Stimulated activated effector memory CD8-positive, alpha-beta T cell treated with anti-CD3 and anti-CD28 coated beads, Interleukin-12 subunit alpha, Interleukin-12 subunit beta, amount 100 ng/mL, for 72 hours (primary cell): Measurements from ENCODE around the gene USP5.

Experiments
- ATAC-seq: fragments of 150-1000 bp; cut with Tn5 transposase; 2 replicates; pipeline ENCODE4 v1.10.0; 2021
- DNase-seq, 2 donors: peaks; one replicate each; pipeline ENCODE4 v3.0.0; 2021 to 2022; ENCODE audit warnings: low spot score in 2 of 2
- H3K27ac Mint-ChIP-seq: one replicate; pipeline ENCODE4 v1.8.0; 2022; ENCODE audit warnings: mild to moderate bottlenecking, mixed read lengths
- H3K36me3 Mint-ChIP-seq: one replicate; pipeline ENCODE4 v1.8.0; 2022; ENCODE audit warnings: mild to moderate bottlenecking, mixed read lengths
- H3K4me1 Mint-ChIP-seq: one replicate; pipeline ENCODE4 v1.8.0; 2022; ENCODE audit warnings: mixed read lengths
- H3K4me3 Mint-ChIP-seq: one replicate; pipeline ENCODE4 v1.8.0; 2022; ENCODE audit warnings: mild to moderate bottlenecking, mixed read lengths
- H3K9me3 Mint-ChIP-seq: one replicate; pipeline ENCODE4 v1.8.0; 2022; ENCODE audit warnings: mixed read lengths

The USP5 gene

GRCh38 chr12:6845395-6845794, 6.6 kb upstream of the USP5 start:
- no peak overlapping the region for H3K27ac Mint-ChIP-seq

GRCh38 chr12:6846316-6846869, 5.6 kb upstream of the USP5 start:
- Mint-ChIP-seq H3K4me1 (peaks cover 24% of the 10 kb centered on the region), H3K36me3 (peaks cover 19% of the 10 kb centered on the region), H3K27ac (no peak overlapping the region), H3K4me3 (no peak overlapping the region), H3K9me3 (no peaks in the 10 kb centered on the region)
- DNase-seq (no peak), ATAC-seq (no peak)

More at GRCh38 chr12:6845395-6845794, 6.6 kb upstream of the USP5 start:
- ATAC-seq = no peak
- no peak overlapping the region for H3K4me3 Mint-ChIP-seq
- no peaks in the 10 kb centered on the region for H3K9me3 Mint-ChIP-seq
- H3K36me3 Mint-ChIP-seq = peaks cover 13% of the 10 kb centered on the region
- no peak for DNase-seq
- H3K4me1 Mint-ChIP-seq = peaks cover 14% of the 10 kb centered on the region

GRCh38 chr12:6847676-6848075, 4.3 kb upstream of the USP5 start:
- Mint-ChIP-seq H3K4me1 (peaks cover 26% of the 10 kb centered on the region), H3K36me3 (peaks cover 32% of the 10 kb centered on the region), H3K27ac (no peak overlapping the region), H3K9me3 (no peaks in the 10 kb centered on the region), H3K4me3 (no peak overlapping the region)
- ATAC-seq = no peak
- no peak for DNase-seq

DNA sequence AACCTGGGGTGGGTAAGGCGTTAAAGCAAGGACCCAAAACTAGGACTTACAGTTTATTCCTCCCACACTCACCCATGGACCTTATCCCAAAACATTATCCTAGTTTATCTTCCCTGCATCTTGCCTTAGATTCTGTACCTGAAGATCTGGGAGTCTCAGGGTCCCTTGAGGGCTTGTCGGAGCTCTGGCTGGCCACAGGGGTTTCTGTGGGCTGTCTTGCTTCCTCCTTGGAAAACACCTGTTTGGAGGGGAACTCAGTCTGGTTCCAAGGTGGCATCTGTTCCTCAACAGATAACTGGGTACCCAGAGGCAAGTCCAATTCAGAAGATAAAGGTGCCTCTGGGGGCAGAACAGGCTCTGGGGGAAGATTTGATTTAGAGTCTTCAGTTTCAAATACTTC, 2.5 kb upstream of the USP5 start:
- H3K27ac Mint-ChIP-seq = peak overlapping the region; percentile 92
- no peaks in the 10 kb centered on the region for H3K9me3 Mint-ChIP-seq
- peak overlapping the region; percentile 84 for H3K4me3 Mint-ChIP-seq
- no peak for DNase-seq
- no peak for ATAC-seq
- peaks cover 44% of the 10 kb centered on the region for H3K4me1 Mint-ChIP-seq
- H3K36me3 Mint-ChIP-seq = peaks cover 50% of the 10 kb centered on the region

GRCh38 chr12:6849976-6850560, 1.9 kb upstream of the USP5 start:
- Mint-ChIP-seq H3K27ac (peak overlapping the region; percentile 92), H3K4me3 (peak overlapping the region; percentile 84), H3K36me3 (peaks cover 50% of the 10 kb centered on the region), H3K4me1 (peaks cover 44% of the 10 kb centered on the region), H3K9me3 (no peaks in the 10 kb centered on the region)
- no peak for ATAC-seq
- no peak for DNase-seq

DNA sequence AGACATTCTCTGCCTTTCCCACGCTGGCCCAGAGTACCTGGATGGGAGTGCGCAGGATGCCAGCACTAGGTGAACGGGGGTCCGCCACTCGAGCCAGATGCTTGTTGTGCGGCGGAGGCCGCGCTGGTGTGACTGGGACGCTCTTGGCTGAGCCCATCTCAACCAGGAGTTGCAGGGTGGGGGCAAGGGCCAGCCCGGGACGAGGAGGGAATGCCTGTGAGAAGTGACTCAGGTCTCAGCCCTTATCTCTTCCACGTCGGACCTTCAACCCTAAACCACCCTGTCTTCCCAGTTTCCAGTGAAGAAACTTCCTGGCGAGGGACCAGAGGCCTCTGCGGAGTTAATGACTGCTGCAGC, 1.2 kb upstream of the USP5 start:
- peaks cover 53% of the 10 kb centered on the region for H3K36me3 Mint-ChIP-seq
- H3K9me3 Mint-ChIP-seq = no peaks in the 10 kb centered on the region
- no peak for DNase-seq
- peaks cover 44% of the 10 kb centered on the region for H3K4me1 Mint-ChIP-seq
- peak overlapping the region; percentile 92 for H3K27ac Mint-ChIP-seq
- ATAC-seq = no peak
- H3K4me3 Mint-ChIP-seq = peak overlapping the region; percentile 84

GRCh38 chr12:6851153-6851920, 613 bp upstream of the USP5 start, which contains the start of gene CDCA3:
Gene CDCA3 (minus strand): TSS chr12:6851286. CDS start chr12:6850952, 334 bp downstream.
- Mint-ChIP-seq H3K4me3 (peak within 1 kb of the TSS; percentile 84), H3K4me1 (peaks cover 44% of the 10 kb centered on the region), H3K36me3 (peaks cover 59% of the 10 kb centered on the region), H3K27ac (peak within 1 kb of the TSS; percentile 92), H3K9me3 (no peaks in the 10 kb centered on the region)
- peak; percentile 75 for ATAC-seq
- peak; percentile 81 to 95 for DNase-seq

DNA sequence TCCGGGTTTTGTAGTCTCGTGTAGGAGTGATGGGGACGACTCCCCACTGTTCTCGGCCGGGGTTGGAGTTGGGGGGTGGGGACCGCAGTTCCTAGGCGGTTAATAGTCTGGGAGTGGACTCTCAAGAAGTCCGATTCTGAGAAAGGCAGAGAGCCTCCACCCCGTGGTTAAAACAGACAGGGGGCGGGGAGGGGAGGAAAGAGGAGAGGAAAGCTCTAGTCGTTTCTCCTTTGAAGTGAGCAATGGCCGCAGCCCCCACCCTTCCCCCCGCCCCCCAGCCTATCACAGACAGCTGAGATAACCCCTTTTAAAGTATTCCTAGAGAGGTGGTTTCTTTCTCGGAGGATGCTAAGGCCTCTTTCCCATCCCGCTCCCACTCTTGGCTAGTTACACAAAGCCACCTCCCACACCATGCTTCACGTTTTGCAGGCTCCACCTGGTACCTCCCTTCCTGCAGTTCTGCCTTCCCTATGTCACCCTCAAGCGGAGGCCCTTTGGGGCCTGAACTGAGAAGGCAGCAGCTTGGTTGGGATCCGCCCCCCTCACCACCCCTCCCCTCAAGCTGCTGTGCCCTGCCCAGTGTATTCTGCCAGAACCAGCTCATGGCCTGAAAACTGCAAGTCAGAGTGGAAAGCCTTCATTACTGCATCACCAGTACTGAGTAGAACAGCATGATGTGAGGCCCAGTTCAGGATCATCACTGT, 853 bp downstream of the USP5 start:
- ATAC-seq = peak; percentile 25
- H3K36me3 Mint-ChIP-seq = peaks cover 69% of the 10 kb centered on the region
- H3K4me3 Mint-ChIP-seq = peak overlapping the region; percentile 84
- H3K9me3 Mint-ChIP-seq = no peaks in the 10 kb centered on the region
- peak overlapping the region; percentile 92 for H3K27ac Mint-ChIP-seq
- peak; percentile 30 to 75 for DNase-seq
- peaks cover 51% of the 10 kb centered on the region for H3K4me1 Mint-ChIP-seq

- Mint-ChIP-seq H3K36me3 (peaks cover 75% of the 10 kb centered on the region), H3K4me1 (peaks cover 51% of the 10 kb centered on the region), H3K27ac (peak overlapping the region; percentile 92), H3K9me3 (no peaks in the 10 kb centered on the region), H3K4me3 (peak overlapping the region; percentile 84)
- no peak for DNase-seq
- ATAC-seq = no peak
These were observed 1.7 kb downstream of the USP5 start for GRCh38 chr12:6853626-6854025.

DNA sequence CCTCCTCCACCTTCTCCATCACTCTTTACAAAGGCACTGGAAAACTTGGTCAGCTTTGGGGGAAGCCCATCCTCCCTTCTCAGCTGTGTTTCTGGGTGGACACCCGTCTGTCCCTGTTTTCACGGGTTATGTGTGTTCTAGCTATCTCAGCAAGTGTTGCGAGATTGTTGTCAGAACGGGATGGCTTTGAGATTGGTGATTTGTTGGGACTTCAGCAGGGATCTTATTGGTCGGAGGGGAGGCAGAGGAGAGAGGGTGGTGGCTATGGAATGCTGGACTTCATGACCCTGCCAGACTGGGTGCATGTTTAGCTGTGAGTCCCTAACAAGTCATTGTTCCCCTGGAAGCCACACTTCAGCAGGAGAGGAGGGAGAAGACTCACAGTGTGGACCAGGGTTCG, 2.1 kb downstream of the USP5 start:
- Mint-ChIP-seq H3K36me3 (peaks cover 78% of the 10 kb centered on the region), H3K9me3 (no peaks in the 10 kb centered on the region), H3K4me3 (peak overlapping the region; percentile 84), H3K27ac (peak overlapping the region; percentile 92), H3K4me1 (peaks cover 50% of the 10 kb centered on the region)
- ATAC-seq (no peak), DNase-seq (no peak)

DNA sequence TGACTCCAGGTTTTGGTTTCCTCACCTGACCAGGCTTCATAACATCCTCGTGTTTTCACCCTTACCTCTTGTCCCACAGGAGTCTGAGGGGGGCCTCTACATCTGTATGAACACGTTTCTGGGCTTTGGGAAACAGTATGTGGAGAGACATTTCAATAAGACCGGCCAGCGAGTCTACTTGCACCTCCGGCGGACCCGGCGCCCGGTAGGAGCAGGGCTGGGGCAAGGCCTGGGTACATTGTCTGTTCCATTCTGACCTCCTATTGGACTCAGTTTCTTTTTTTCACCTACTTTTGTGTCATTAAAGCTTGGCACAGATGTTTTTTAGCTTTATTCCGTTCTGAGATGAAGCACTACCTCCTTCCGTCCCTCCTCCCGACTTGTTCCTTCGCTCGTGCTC, 3.4 kb downstream of the USP5 start:
- peaks cover 85% of the 10 kb centered on the region for H3K36me3 Mint-ChIP-seq
- ATAC-seq (no peak), DNase-seq (no peak)
- peaks cover 38% of the 10 kb centered on the region for H3K4me1 Mint-ChIP-seq
- H3K27ac Mint-ChIP-seq = peak overlapping the region; percentile 50
- H3K4me3 Mint-ChIP-seq = no peak overlapping the region
- H3K9me3 Mint-ChIP-seq = no peaks in the 10 kb centered on the region

DNA sequence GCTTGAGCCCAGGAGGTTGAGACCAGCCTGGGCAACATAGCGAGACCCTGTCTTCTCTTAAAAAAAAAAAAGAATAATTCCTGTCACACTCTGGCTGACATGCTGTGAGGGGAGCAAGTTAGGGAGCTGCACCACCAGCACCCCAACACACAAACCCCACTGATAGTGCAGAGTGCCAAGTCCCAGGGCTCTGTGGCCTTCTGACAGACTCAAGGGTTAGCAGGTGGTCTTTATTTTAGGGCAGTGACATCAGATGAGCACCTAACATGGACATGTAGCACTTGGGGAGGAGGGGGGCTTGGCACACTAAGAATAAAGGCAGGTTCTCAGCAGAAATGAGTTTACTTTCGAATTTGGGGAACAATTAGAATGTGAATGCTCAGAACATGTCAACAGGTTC, 6.8 kb downstream of the USP5 start:
- Mint-ChIP-seq H3K27ac (no peak overlapping the region), H3K4me1 (peaks cover 13% of the 10 kb centered on the region), H3K9me3 (no peaks in the 10 kb centered on the region), H3K36me3 (peaks cover 90% of the 10 kb centered on the region), H3K4me3 (no peak overlapping the region)
- DNase-seq (no peak), ATAC-seq (no peak)

DNA sequence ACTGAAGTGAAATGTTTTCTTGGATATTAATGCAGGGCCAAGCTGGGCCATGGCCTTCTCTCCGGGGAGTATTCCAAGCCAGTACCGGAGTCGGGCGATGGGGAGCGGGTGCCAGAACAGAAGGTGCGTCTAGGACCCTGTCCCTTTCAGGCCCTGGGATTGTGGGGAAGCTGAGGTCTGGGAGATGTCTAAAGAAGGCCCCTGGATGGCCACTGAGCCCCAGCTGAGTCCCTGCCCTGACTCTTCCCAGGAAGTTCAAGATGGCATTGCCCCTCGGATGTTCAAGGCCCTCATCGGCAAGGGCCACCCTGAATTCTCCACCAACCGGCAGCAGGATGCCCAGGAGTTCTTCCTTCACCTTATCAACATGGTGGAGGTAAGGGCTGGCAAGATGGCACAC, 8.2 kb downstream of the USP5 start:
- Mint-ChIP-seq H3K27ac (peak overlapping the region; percentile 29), H3K4me1 (peaks cover 7% of the 10 kb centered on the region), H3K36me3 (peaks cover 96% of the 10 kb centered on the region), H3K4me3 (no peak overlapping the region), H3K9me3 (no peaks in the 10 kb centered on the region)
- DNase-seq (no peak), ATAC-seq (no peak)

DNA sequence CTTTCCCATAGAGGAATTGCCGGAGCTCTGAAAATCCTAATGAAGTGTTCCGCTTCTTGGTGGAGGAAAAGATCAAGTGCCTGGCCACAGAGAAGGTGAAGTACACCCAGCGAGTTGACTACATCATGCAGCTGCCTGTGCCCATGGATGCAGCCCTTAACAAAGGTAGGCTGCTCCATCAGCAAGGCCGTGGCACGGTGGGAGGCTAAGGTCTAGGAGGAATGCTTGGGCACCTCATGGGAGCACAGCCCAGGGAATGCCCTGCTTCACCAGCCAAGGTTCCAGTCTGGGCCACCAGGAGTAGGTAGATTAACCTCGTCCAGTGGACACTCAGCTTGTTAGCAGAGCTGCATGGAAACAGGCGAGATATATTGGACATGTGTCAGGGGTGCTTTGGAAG, 9.0 kb downstream of the USP5 start:
- peaks cover 100% of the 10 kb centered on the region for H3K36me3 Mint-ChIP-seq
- no peak overlapping the region for H3K4me3 Mint-ChIP-seq
- peak overlapping the region; percentile 29 for H3K27ac Mint-ChIP-seq
- DNase-seq (no peak), ATAC-seq (no peak)
- H3K4me1 Mint-ChIP-seq = peaks cover 7% of the 10 kb centered on the region
- H3K9me3 Mint-ChIP-seq = no peaks in the 10 kb centered on the region

DNA sequence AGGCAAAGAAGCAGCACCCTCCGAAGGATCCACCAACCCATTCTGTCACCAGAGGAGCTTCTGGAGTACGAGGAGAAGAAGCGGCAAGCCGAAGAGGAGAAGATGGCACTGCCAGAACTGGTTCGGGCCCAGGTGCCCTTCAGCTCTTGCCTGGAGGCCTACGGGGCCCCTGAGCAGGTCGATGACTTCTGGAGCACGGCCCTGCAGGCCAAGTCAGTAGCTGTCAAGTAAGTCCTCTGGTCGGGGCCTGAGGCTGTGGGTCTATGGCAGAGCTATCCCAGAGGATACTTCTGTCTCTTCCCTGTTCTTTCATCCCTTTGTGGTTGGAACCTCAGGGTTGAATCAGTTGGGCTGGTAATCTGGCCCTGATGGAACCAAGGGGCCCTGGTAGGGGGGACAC, 9.4 kb downstream of the USP5 start:
- ATAC-seq = no peak
- H3K27ac Mint-ChIP-seq = no peak overlapping the region
- peaks cover 100% of the 10 kb centered on the region for H3K36me3 Mint-ChIP-seq

More for the DNA sequence above, 9.4 kb downstream of the USP5 start:
- no peak overlapping the region for H3K4me3 Mint-ChIP-seq
- no peaks in the 10 kb centered on the region for H3K9me3 Mint-ChIP-seq
- DNase-seq = no peak
- H3K4me1 Mint-ChIP-seq = peaks cover 7% of the 10 kb centered on the region
